KOPT-K1 (cell line): ENCODE data around the gene SLC22A14.

Experiments used
- H3K27ac ChIP-seq: fragments of 200-600 bp; sonication (generic); 2 replicates; pipeline ENCODE4 v1.5.1; 2016; ENCODE audit warnings: antibody characterized with exemption, mild to moderate bottlenecking, low read depth, low read length; ENCODE audit not compliant: poor library complexity, severe bottlenecking
- H3K36me3 ChIP-seq: fragments of 200-600 bp; sonication (generic); 2 replicates; pipeline ENCODE4 v1.5.1; 2017; ENCODE audit warnings: antibody characterized with exemption, mild to moderate bottlenecking, low read length, moderate library complexity; ENCODE audit not compliant: insufficient read depth
- H3K9me3 ChIP-seq: fragments of 200-600 bp; sonication (generic); 2 replicates; pipeline ENCODE4 v1.5.1; 2017; ENCODE audit warnings: antibody characterized with exemption, low read length, mild to moderate bottlenecking; ENCODE audit not compliant: insufficient read depth, poor library complexity, severe bottlenecking

The SLC22A14 gene

DNA sequence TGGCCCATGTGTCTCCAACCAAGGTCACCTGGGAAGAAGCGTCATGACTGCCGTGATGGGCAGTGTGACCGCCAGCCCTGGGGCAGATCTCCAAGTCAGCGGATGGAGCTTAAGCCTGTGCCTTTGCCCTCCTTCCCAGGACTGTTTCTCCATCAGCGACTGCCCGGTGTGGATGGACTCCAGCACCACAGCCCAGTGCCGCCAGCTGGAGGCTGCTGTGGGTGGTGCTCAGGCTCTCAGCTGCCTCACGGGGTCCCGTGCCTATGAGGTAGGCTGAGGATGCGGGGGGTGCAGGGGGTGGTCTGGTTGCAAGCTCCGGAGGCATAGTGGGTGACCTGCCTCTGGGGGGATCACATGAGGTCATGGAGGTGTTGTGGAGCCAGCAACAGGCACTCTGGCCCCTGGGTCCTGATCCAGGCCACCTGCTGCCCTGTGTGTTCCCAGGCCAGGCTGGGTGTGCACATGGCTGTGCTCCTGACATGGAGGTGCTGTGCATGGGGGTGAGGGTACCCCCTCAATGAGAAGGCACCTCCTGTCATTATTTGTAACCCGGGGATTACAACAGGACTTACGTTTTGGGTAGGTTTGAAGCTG is 83.5 kb downstream of the SLC22A14 start:
- Histone ChIP-seq H3K36me3 (peaks cover 100% of the 10 kb centered on the region), H3K27ac (no peak overlapping the region), H3K9me3 (peaks cover 6% of the 10 kb centered on the region)

DNA sequence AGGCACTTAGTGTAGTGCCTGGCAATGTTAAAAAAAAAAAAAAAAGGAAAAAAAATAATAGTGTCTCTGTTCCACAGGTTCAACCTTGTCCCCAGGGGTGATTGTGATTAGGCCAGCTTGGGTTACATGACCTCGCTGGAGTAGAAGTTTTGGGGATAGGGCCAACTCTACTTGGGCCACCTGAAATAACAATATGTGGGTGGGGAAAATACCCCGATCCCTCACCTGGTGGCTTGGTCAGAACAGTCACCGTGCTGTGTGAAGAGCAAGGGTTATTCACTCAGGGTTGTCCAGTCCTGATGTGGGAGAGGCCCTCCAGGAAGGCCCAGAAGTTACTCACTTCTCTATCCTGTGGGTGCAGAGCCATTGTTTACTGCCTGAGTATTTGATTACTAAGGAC is 84.0 kb downstream of the SLC22A14 start:
- H3K9me3 ChIP-seq, result peaks cover 6% of the 10 kb centered on the region
- H3K27ac ChIP-seq, result no peak overlapping the region
- peaks cover 100% of the 10 kb centered on the region for H3K36me3 ChIP-seq

DNA sequence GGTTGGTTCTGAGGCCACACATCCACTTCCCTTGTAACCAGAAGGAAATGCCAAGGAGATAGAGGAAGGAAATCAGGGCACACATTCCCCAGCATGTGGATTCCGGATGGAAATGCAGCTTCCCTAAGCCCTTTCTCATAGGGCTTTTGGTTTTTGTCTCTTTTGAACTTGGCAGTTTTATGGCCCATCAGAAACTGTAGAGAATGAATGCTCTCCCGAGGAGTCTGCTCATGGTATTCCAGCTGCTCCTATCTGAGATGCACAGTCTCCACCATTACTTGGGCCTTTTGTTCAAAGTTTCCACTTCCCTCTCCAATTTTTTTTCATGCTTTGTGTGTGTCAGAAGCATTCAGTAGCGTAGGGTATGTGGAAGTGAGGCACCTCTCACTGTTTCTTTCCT is 85.7 kb downstream of the SLC22A14 start:
- H3K9me3 ChIP-seq, result peaks cover 6% of the 10 kb centered on the region
- H3K27ac ChIP-seq, result no peak overlapping the region
- H3K36me3 ChIP-seq, result peaks cover 98% of the 10 kb centered on the region
